Neural progenitor cell (in vitro differentiated cells): ENCODE measurements around the gene TCF7L1. TPM values are rescaled to one million over a fixed set of nuclear protein-coding genes. Genes with fewer than 3 reads are reported as not detected.

ENCODE experiments used
- DNase-seq: peaks from one replicate; pipeline ENCODE4 v3.0.0-alpha.2; 2016; ENCODE audit warnings: low spot score
- H2AFZ ChIP-seq: fragments of 200-600 bp; sonication (generic); replicated peaks from 2 replicates; pipeline ENCODE4 v1.6.1; 2016; ENCODE audit warnings: antibody characterized with exemption
- H3F3A ChIP-seq: fragments of 200-600 bp; sonication (generic); 2 replicates; pipeline ENCODE4 v1.6.1; 2016; ENCODE audit warnings: antibody characterized with exemption, low read depth
- H3K27ac ChIP-seq: fragments of 200-600 bp; sonication (generic); 2 replicates; pipeline ENCODE4 v1.5.1; 2016; ENCODE audit warnings: mild to moderate bottlenecking
- H3K27me3 ChIP-seq: fragments of 200-600 bp; sonication (generic); 2 replicates; pipeline ENCODE4 v1.6.1; 2016; ENCODE audit warnings: mild to moderate bottlenecking, moderate library complexity
- H3K36me3 ChIP-seq: fragments of 200-600 bp; sonication (generic); 2 replicates; pipeline ENCODE4 v1.5.1; 2016
- H3K4me1 ChIP-seq: fragments of 200-600 bp; sonication (generic); 2 replicates; pipeline ENCODE4 v1.6.1; 2016; ENCODE audit warnings: mixed run types
- H3K4me2 ChIP-seq: fragments of 200-600 bp; sonication (generic); 2 replicates; pipeline ENCODE4 v1.6.1; 2016
- H3K4me3 ChIP-seq: fragments of 200-600 bp; sonication (generic); 2 replicates; pipeline ENCODE4 v1.5.1; 2016
- H3K79me2 ChIP-seq: fragments of 200-600 bp; sonication (generic); 2 replicates; pipeline ENCODE4 v1.6.1; 2016; ENCODE audit warnings: low read depth
- H3K9ac ChIP-seq: fragments of 200-600 bp; sonication (generic); 2 replicates; pipeline ENCODE4 v1.6.1; 2016
- H3K9me3 ChIP-seq: fragments of 200-600 bp; sonication (generic); 2 replicates; pipeline ENCODE4 v1.5.1; 2016; ENCODE audit warnings: low read depth
- H4K20me1 ChIP-seq: fragments of 200-600 bp; sonication (generic); 2 replicates; pipeline ENCODE4 v1.6.1; 2016; ENCODE audit warnings: low read depth
- H3K27ac Mint-ChIP-seq: 3 replicates; pipeline ENCODE4 v1.8.0; 2021; ENCODE audit warnings: mixed read lengths
- H3K27me3 Mint-ChIP-seq: 2 replicates; pipeline ENCODE4 v1.8.0; 2022; ENCODE audit warnings: low read depth, mild to moderate bottlenecking, inconsistent platforms, moderate library complexity, mixed read lengths; ENCODE audit not compliant: insufficient read depth
- H3K36me3 Mint-ChIP-seq: 3 replicates; pipeline ENCODE4 v1.8.0; 2021; ENCODE audit warnings: mixed read lengths
- H3K4me1 Mint-ChIP-seq: 3 replicates; pipeline ENCODE4 v1.8.0; 2021; ENCODE audit warnings: mixed read lengths
- H3K4me3 Mint-ChIP-seq: 3 replicates; pipeline ENCODE4 v1.8.0; 2021; ENCODE audit warnings: mild to moderate bottlenecking, moderate library complexity, mixed read lengths
- H3K9me3 Mint-ChIP-seq: 3 replicates; pipeline ENCODE4 v1.8.0; 2020; ENCODE audit warnings: mixed read lengths
- CTCF ChIP-seq: fragments of 200-600 bp; sonication (generic); IDR thresholded peaks from 2 replicates; pipeline ENCODE4 v1.5.1; 2017; ENCODE audit warnings: antibody characterized with exemption, mild to moderate bottlenecking
- EZH2 ChIP-seq: fragments of 200-600 bp; sonication (generic); IDR thresholded peaks from 2 replicates; pipeline ENCODE4 v1.6.1; 2017; ENCODE audit warnings: antibody characterized with exemption, mild to moderate bottlenecking, moderate library complexity
- EZH2phosphoT487 ChIP-seq: fragments of 200-600 bp; sonication (generic); IDR thresholded peaks from 2 replicates; pipeline ENCODE4 v1.6.1; 2017; ENCODE audit warnings: antibody characterized with exemption
- total RNA-seq: library from RNA; depleted of rRNA; stranded (reverse); fragments of >200 nt; gene quantifications from 2 replicates; pipeline ENCODE4 v1.2.3, GENCODE V29; 2015; ENCODE audit warnings: low replicate concordance

Gene TCF7L1
- total RNA-seq, 1 donor from 2014 or later, result 1.0 TPM

- Mint-ChIP-seq H3K4me3 (peak overlapping the region; percentile 78), H3K36me3 (peaks cover 3% of the 10 kb centered on the region), H3K4me1 (peaks cover 50% of the 10 kb centered on the region), H3K27me3 (peaks cover 2% of the 10 kb centered on the region), H3K27ac (peak overlapping the region; percentile 43), H3K9me3 (no peaks in the 10 kb centered on the region)
- TF ChIP-seq EZH2, result no peak
- no peak for TF ChIP-seq EZH2phosphoT487
- TF ChIP-seq CTCF, result no peak
- Histone ChIP-seq H3K27me3 (no peaks in the 10 kb centered on the region), H3K9ac (no peak overlapping the region), H3K4me3 (no peak overlapping the region), H4K20me1 (peaks cover 58% of the 10 kb centered on the region), H3K36me3 (no peaks in the 10 kb centered on the region), H3F3A (peaks cover 43% of the 10 kb centered on the region), H3K9me3 (no peaks in the 10 kb centered on the region), H3K79me2 (peaks cover 74% of the 10 kb centered on the region), H3K4me2 (peak overlapping the region; percentile 44), H2AFZ (no peak overlapping the region), H3K27ac (no peak overlapping the region), H3K4me1 (peaks cover 48% of the 10 kb centered on the region)
- peak; percentile 40 for DNase-seq
Measured at GRCh38 chr2:85164145-85164569, 31.0 kb downstream of the TCF7L1 start.

GRCh38 chr2:85165088-85165690, 32.0 kb downstream of the TCF7L1 start:
- H2AFZ ChIP-seq, result no peak overlapping the region
- peaks cover 51% of the 10 kb centered on the region for H3K4me1 ChIP-seq
- Mint-ChIP-seq H3K36me3 (peaks cover 3% of the 10 kb centered on the region), H3K4me1 (peaks cover 48% of the 10 kb centered on the region), H3K9me3 (no peaks in the 10 kb centered on the region), H3K27ac (peak overlapping the region; percentile 28), H3K27me3 (no peaks in the 10 kb centered on the region), H3K4me3 (no peak overlapping the region)
- TF ChIP-seq CTCF (no peak), EZH2 (no peak), EZH2phosphoT487 (no peak)
- peaks cover 43% of the 10 kb centered on the region for H3F3A ChIP-seq
- peaks cover 73% of the 10 kb centered on the region for H3K79me2 ChIP-seq
- no peak overlapping the region for H3K27ac ChIP-seq
- DNase-seq, result no peak
- H4K20me1 ChIP-seq, result peaks cover 58% of the 10 kb centered on the region
- no peaks in the 10 kb centered on the region for H3K9me3 ChIP-seq
- H3K9ac ChIP-seq, result no peak overlapping the region
- H3K4me2 ChIP-seq, result no peak overlapping the region
- H3K27me3 ChIP-seq, result no peaks in the 10 kb centered on the region
- H3K4me3 ChIP-seq, result no peak overlapping the region
- H3K36me3 ChIP-seq, result no peaks in the 10 kb centered on the region

GRCh38 chr2:85166021-85166420, 32.8 kb downstream of the TCF7L1 start:
- H3K79me2 ChIP-seq, result peaks cover 70% of the 10 kb centered on the region
- peaks cover 53% of the 10 kb centered on the region for H3K4me1 ChIP-seq
- H3K27me3 Mint-ChIP-seq, result no peaks in the 10 kb centered on the region
- H3K9ac ChIP-seq, result no peak overlapping the region
- DNase-seq, result no peak
- H3K4me1 Mint-ChIP-seq, result peaks cover 42% of the 10 kb centered on the region
- peaks cover 42% of the 10 kb centered on the region for H3F3A ChIP-seq
- no peak overlapping the region for H3K27ac Mint-ChIP-seq
- no peak overlapping the region for H3K4me3 Mint-ChIP-seq
- H3K36me3 Mint-ChIP-seq, result peaks cover 3% of the 10 kb centered on the region
- no peak for TF ChIP-seq EZH2
- no peak for TF ChIP-seq CTCF
- TF ChIP-seq EZH2phosphoT487, result no peak
- H4K20me1 ChIP-seq, result peaks cover 55% of the 10 kb centered on the region
- no peaks in the 10 kb centered on the region for H3K36me3 ChIP-seq
- no peaks in the 10 kb centered on the region for H3K9me3 Mint-ChIP-seq
- H2AFZ ChIP-seq, result no peak overlapping the region
- no peak overlapping the region for H3K27ac ChIP-seq
- no peaks in the 10 kb centered on the region for H3K27me3 ChIP-seq
- no peak overlapping the region for H3K4me2 ChIP-seq
- H3K9me3 ChIP-seq, result no peaks in the 10 kb centered on the region
- no peak overlapping the region for H3K4me3 ChIP-seq
